Measurements from ENCODE around the gene USP13. TPM values are rescaled to one million over a fixed set of nuclear protein-coding genes. Genes with fewer than 3 reads are reported as not detected.

Gene USP13
- total and polyA plus RNA-seq, 2 of the 13 experiments (the other 11 are each of a cell fraction or from before 2014, with no cell fraction given) = 15.9 to 36.7 TPM

GRCh38 chr3:179732661-179733348 lies 80.0 kb downstream of the USP13 start (continued):
- peak; percentile 20; the same call in 1 of the 2 replicates for TF ChIP-seq ZNF580 (CRISPR knock-in tag; IDR thresholded peaks at IDR 0.05; ENCODE audit: borderline replicate concordance, low read depth)
- no peak for TF ChIP-seq ZHX1 (CRISPR knock-in tag; IDR thresholded peaks at IDR 0.05; ENCODE audit: low read depth)
- TF ChIP-seq PAXIP1 (CRISPR knock-in tag; conservative IDR thresholded peaks at IDR 0.05) = peak; percentile 80
- peak; percentile 78; the same call in 1 of the 3 replicates for TF ChIP-seq MXI1 (IDR thresholded peaks at IDR 0.05; ENCODE audit: borderline replicate concordance, low read depth, low read length)
- TF ChIP-seq ZMAT5 (CRISPR knock-in tag; IDR thresholded peaks at IDR 0.05; ENCODE audit: borderline replicate concordance, low read depth) = no peak
- TF ChIP-seq ZC3H13 (CRISPR knock-in tag; IDR thresholded peaks at IDR 0.05) = no peak
- no peak for TF ChIP-seq UBTF (CRISPR knock-in tag; IDR thresholded peaks at IDR 0.05)
- TF ChIP-seq CEBPZ (IDR thresholded peaks at IDR 0.05; ENCODE audit: low read length) = no peak

Measured in HepG2 (cell line).